HCT116 (cell line): ENCODE measurements around the gene SCG3. TPM values are rescaled to one million over a fixed set of nuclear protein-coding genes. Genes with fewer than 3 reads are reported as not detected.

Source experiments
- ATAC-seq: fragments of 200-7000 bp; cut with Tn5 transposase; 2 replicates; pipeline ENCODE4 v1.9.1; 2020; ENCODE audit warnings: mild to moderate bottlenecking, moderate library complexity
- BruUV-seq: library from RNA; stranded (reverse); fragments of 400-500 nt; replicated peaks from 2 replicates; lab custom pipeline; 2021; lab: Mats Ljungman, UMichigan
- CTCF ChIA-PET: fragments of 300-600 bp; sonication (Branson Sonifier 250); formaldehyde crosslinking; loops from one replicate; lab custom pipeline; 2021; ENCODE audit warnings: antibody characterized with exemption; lab: Charles Lee
- POLR2A ChIA-PET: fragments of 300-600, 350-600 bp; sonication (Branson Sonifier 250); formaldehyde crosslinking; loops from one replicate; lab custom pipeline; 2021; ENCODE audit warnings: antibody characterized with exemption; lab: Charles Lee
- RAD21 ChIA-PET, 2 experiments: fragments of 300-600 bp; sonication (Branson Sonifier 250); formaldehyde crosslinking; loops; one replicate each; lab custom pipeline; 2023; ENCODE audit warnings: low total read pairs in 2 of 2; ENCODE audit not compliant: uncharacterized antibody in 2 of 2, unreplicated experiment in 2 of 2, low non-redundant PET in 1 of 2; lab: Charles Lee
- DNase-seq: peaks from one replicate; pipeline ENCODE4 v3.0.0-alpha.2; 2010; ENCODE audit warnings: low read depth, low spot score
- H2AFZ ChIP-seq: fragments of 200-600 bp; shearing (Covaris generic), sonication (generic); 2 replicates; pipeline ENCODE4 v1.6.1; 2017; ENCODE audit warnings: low read depth, mixed run types, mixed read lengths, antibody characterized with exemption, low read length; ENCODE audit not compliant: poor library complexity, severe bottlenecking
- H3K27ac ChIP-seq: 2 replicates; pipeline ENCODE4 v1.5.1; 2012; ENCODE audit warnings: low read depth, low read length
- H3K27me3 ChIP-seq: fragments of 200-600 bp; sonication (generic); 2 replicates; pipeline ENCODE4 v1.6.1; 2016; ENCODE audit warnings: mixed run types, low read length, mixed read lengths; ENCODE audit not compliant: insufficient read depth
- H3K36me3 ChIP-seq, 2 experiments: fragments of 200-500 bp in 1 of 2; fragments of 200-600 bp in 1 of 2; sonication (Bioruptor generic) in 1 of 2; sonication (generic) in 1 of 2; 2 replicates each; pipeline versions ENCODE4 v1.5.1 to v1.6.1; 2014 to 2016; ENCODE audit warnings: low read length in 2 of 2, inconsistent platforms in 1 of 2, mixed read lengths in 1 of 2, mixed run types in 1 of 2; ENCODE audit not compliant: insufficient read depth in 2 of 2, control insufficient read depth in 1 of 2
- H3K4me1 ChIP-seq, 2 experiments: fragments of 200-600 bp in 1 of 2; sonication (generic) in 1 of 2; 2 replicates each; pipeline versions ENCODE4 v1.5.1 to v1.6.1; 2012 to 2017; ENCODE audit warnings: low read length in 2 of 2, inconsistent platforms in 1 of 2, mild to moderate bottlenecking in 1 of 2, mixed read lengths in 1 of 2, mixed run types in 1 of 2, moderate library complexity in 1 of 2; ENCODE audit not compliant: insufficient read depth in 2 of 2, control insufficient read depth in 1 of 2
- H3K4me2 ChIP-seq: fragments of 200-600 bp; sonication (generic); 2 replicates; pipeline ENCODE4 v1.6.1; 2017; ENCODE audit warnings: mixed run types, low read length, mixed read lengths
- H3K4me3 ChIP-seq, 2 experiments: fragments of 200-600 bp in 1 of 2; sonication (generic) in 1 of 2; replicated peaks in 1 of 2; 2 replicates each; pipeline ENCODE4 v1.5.1; 2011 to 2016; ENCODE audit warnings: low read length in 2 of 2, control low read depth in 1 of 2, low read depth in 1 of 2, mild to moderate bottlenecking in 1 of 2, mixed read lengths in 1 of 2, mixed run types in 1 of 2
- H3K79me2 ChIP-seq: fragments of 200-600 bp; sonication (generic); 2 replicates; pipeline ENCODE4 v1.6.1; 2017; ENCODE audit warnings: mild to moderate bottlenecking, mixed run types, low read length, moderate library complexity, mixed read lengths; ENCODE audit not compliant: insufficient read depth
- H3K9ac ChIP-seq: fragments of 200-600 bp; sonication (generic); 2 replicates; pipeline ENCODE4 v1.6.1; 2016; ENCODE audit warnings: low read length, mixed read lengths
- H3K9me2 ChIP-seq: fragments of 200-600 bp; sonication (generic), shearing (Covaris generic); 2 replicates; pipeline ENCODE4 v1.6.1; 2017; ENCODE audit warnings: mixed run types, mild to moderate bottlenecking, moderate library complexity; ENCODE audit not compliant: insufficient read depth
- H3K9me3 ChIP-seq, 2 experiments: fragments of 200-500 bp in 1 of 2; fragments of 200-600 bp in 1 of 2; sonication (Bioruptor generic) in 1 of 2; sonication (generic) in 1 of 2; 2 replicates each; pipeline ENCODE4 v1.6.1; 2014 to 2017; ENCODE audit warnings: low read length in 2 of 2, mixed read lengths in 2 of 2, inconsistent platforms in 1 of 2, low read depth in 1 of 2, mild to moderate bottlenecking in 1 of 2, mixed run types in 1 of 2, moderate library complexity in 1 of 2; ENCODE audit not compliant: control insufficient read depth in 1 of 2, insufficient read depth in 1 of 2
- H4K20me1 ChIP-seq: fragments of 200-600 bp; sonication (generic), shearing (Covaris generic); 2 replicates; pipeline ENCODE4 v1.6.1; 2017; ENCODE audit warnings: mixed run types, mild to moderate bottlenecking, moderate library complexity; ENCODE audit not compliant: insufficient read depth
- CEBPB ChIP-seq: IDR thresholded peaks from 2 replicates; pipeline ENCODE4 v1.6.1; 2012; ENCODE audit warnings: low read depth
- CTCF ChIP-seq, 3 experiments: fragments of 200-600 bp in 1 of 3; sonication (generic) in 1 of 3; IDR thresholded peaks in 2 of 3; conservative IDR thresholded peaks in 1 of 3; 2 replicates each; pipeline ENCODE4 v1.5.1; 2012 to 2017; ENCODE audit warnings: low read depth in 2 of 3, low read length in 2 of 3, antibody characterized with exemption in 1 of 3, borderline replicate concordance in 1 of 3, control low read depth in 1 of 3, mild to moderate bottlenecking in 1 of 3, mixed read lengths in 1 of 3, mixed run types in 1 of 3, moderate library complexity in 1 of 3; ENCODE audit not compliant: insufficient read depth in 1 of 3
- EGR1 ChIP-seq: IDR thresholded peaks from 2 replicates; pipeline ENCODE4 v1.6.1; 2012; ENCODE audit warnings: low read depth
- EZH2 ChIP-seq: fragments of 200-600 bp; sonication (generic); IDR thresholded peaks from 2 replicates; pipeline ENCODE4 v1.6.1; 2017; ENCODE audit warnings: antibody characterized with exemption, mixed run types
- FOSL1 ChIP-seq: IDR thresholded peaks from 2 replicates; pipeline ENCODE4 v1.6.1; 2012; ENCODE audit warnings: low read depth
- POLR2AphosphoS5 ChIP-seq: IDR thresholded peaks from 2 replicates; pipeline ENCODE4 v1.6.1; 2011; ENCODE audit warnings: mild to moderate bottlenecking, low read depth, low read length, moderate library complexity
- REST ChIP-seq: IDR thresholded peaks from 2 replicates; pipeline ENCODE4 v1.6.1; 2012; ENCODE audit warnings: low read depth
- SIN3A ChIP-seq: IDR thresholded peaks from 2 replicates; pipeline ENCODE4 v1.6.1; 2012; ENCODE audit warnings: low read depth
- SRF ChIP-seq: IDR thresholded peaks from 2 replicates; pipeline ENCODE4 v1.6.1; 2012; ENCODE audit warnings: low read depth
- TCF7L2 ChIP-seq: IDR thresholded peaks from 2 replicates; pipeline ENCODE4 v1.7.0; 2011; ENCODE audit warnings: borderline replicate concordance, inconsistent platforms; ENCODE audit not compliant: insufficient read depth, insufficient read length; ENCODE audit errors: extremely low read depth
- ZNF274 ChIP-seq: fragments of 200-500 bp; sonication (Bioruptor generic); IDR thresholded peaks from 2 replicates; pipeline ENCODE4 v1.6.1; 2014; ENCODE audit warnings: mild to moderate bottlenecking, low read depth, low read length, inconsistent platforms
- intact Hi-C: fragments of 100-400 bp; cut with micrococcal nuclease; formaldehyde crosslinking; loops from 2 replicates; pipeline ENCODE4 v1.10.0; 2022
- total RNA-seq: library from RNA; stranded (reverse); gene quantifications from one replicate; pipeline ENCODE4 v1.2.1, GENCODE V29; 2021; ENCODE audit not compliant: unreplicated experiment

Gene SCG3
- total RNA-seq, 1 experiment from 2014 or later = not detected

GRCh38 chr15:51721199-51721960 lies 40.1 kb downstream of the SCG3 start:
- Histone ChIP-seq H3K4me1 (peaks cover 7 to 8% of the 10 kb centered on the region in 2 experiments), H3K27me3 (no peaks in the 10 kb centered on the region), H3K9ac (no peak overlapping the region), H2AFZ (no peak overlapping the region), H3K36me3 (0 out of 4 replicates have a peak, but pooled peaks cover 0 to 2% of the 10 kb centered on the region in 2 experiments), H3K4me3 (no peak overlapping the region), H3K79me2 (no peaks in the 10 kb centered on the region), H3K9me3 (no peaks in the 10 kb centered on the region), H3K9me2 (no peaks in the 10 kb centered on the region), H4K20me1 (no peaks in the 10 kb centered on the region), H3K27ac (no peak overlapping the region), H3K4me2 (no peak overlapping the region)
- no peak for ATAC-seq
- POLR2A ChIA-PET = no interaction called here
- no peak for DNase-seq
- CTCF ChIA-PET = no interaction called here
- no TSS peak for BruUV-seq
- intact Hi-C loops = no loop called here
- no peak for TF ChIP-seq SIN3A
- TF ChIP-seq SRF = no peak
- TF ChIP-seq REST = no peak
- no peak for TF ChIP-seq TCF7L2
- TF ChIP-seq CTCF (IDR thresholded peaks at IDR 0.05 in 2 of 3, conservative IDR thresholded peaks at IDR 0.05 in 1 of 3; ENCODE audit: borderline replicate concordance in 1 of 3, insufficient read depth in 1 of 3, low read depth in 2 of 3, low read length in 2 of 3) = no peak
- TF ChIP-seq FOSL1 = no peak
- TF ChIP-seq POLR2AphosphoS5 = no peak
- TF ChIP-seq CEBPB = no peak
- TF ChIP-seq EZH2 = no peak
- no peak for TF ChIP-seq ZNF274
- no peak for TF ChIP-seq EGR1
- RAD21 ChIA-PET = no interaction called here
